HG03469 (cell line): ENCODE results near the gene TIMP2.
"Not testable (repeated sequence)": the region's sequence is repeated elsewhere in the genome, so short reads cannot be mapped to it uniquely, and the experiment has no call there.

Source experiments
- ATAC-seq: cut with Tn5 transposase; IDR thresholded peaks from one replicate; pipeline ENCODE4 v1.9.1; 2021; ENCODE audit warnings: mild to moderate bottlenecking, moderate library complexity, moderate number of reproducible peaks; ENCODE audit not compliant: unreplicated experiment

Gene TIMP2

GRCh38 chr17:78891406-78892061 is 33.7 kb downstream of the TIMP2 start:
- no peak for ATAC-seq

- no peak for ATAC-seq
Measured at GRCh38 chr17:78890498-78890897, 34.7 kb downstream of the TIMP2 start.

- not testable (repeated sequence) for ATAC-seq
Measured at GRCh38 chr17:78890096-78890495, 35.1 kb downstream of the TIMP2 start.

GRCh38 chr17:78889531-78889930 is 35.7 kb downstream of the TIMP2 start:
- no peak for ATAC-seq

- no peak for ATAC-seq
Measured at GRCh38 chr17:78888941-78889518, 36.2 kb downstream of the TIMP2 start.

- no peak for ATAC-seq
Measured at GRCh38 chr17:78886954-78887353, 38.2 kb downstream of the TIMP2 start.

GRCh38 chr17:78885956-78886355 is 39.2 kb downstream of the TIMP2 start:
- ATAC-seq, result no peak

GRCh38 chr17:78884876-78885667 is 40.1 kb downstream of the TIMP2 start:
- no peak for ATAC-seq

- no peak for ATAC-seq
Measured at GRCh38 chr17:78884148-78884825, 40.9 kb downstream of the TIMP2 start.

GRCh38 chr17:78883533-78884131 is 41.6 kb downstream of the TIMP2 start:
- ATAC-seq, result no peak

- no peak for ATAC-seq
Measured at GRCh38 chr17:78883089-78883532, 42.1 kb downstream of the TIMP2 start.

- no peak for ATAC-seq
Measured at GRCh38 chr17:78882540-78883088, 42.6 kb downstream of the TIMP2 start.

- ATAC-seq, result no peak
Measured at GRCh38 chr17:78879635-78880186, 45.5 kb downstream of the TIMP2 start.

GRCh38 chr17:78878871-78879527 is 46.2 kb downstream of the TIMP2 start:
- ATAC-seq, result no peak

- ATAC-seq, result no peak
Measured at GRCh38 chr17:78878261-78878660, 46.9 kb downstream of the TIMP2 start.

GRCh38 chr17:78876954-78877517 is 48.2 kb downstream of the TIMP2 start:
- ATAC-seq, result not testable (repeated sequence)

GRCh38 chr17:78876094-78876597 is 49.0 kb downstream of the TIMP2 start:
- ATAC-seq, result no peak

GRCh38 chr17:78875363-78876093 is 49.7 kb downstream of the TIMP2 start:
- ATAC-seq, result no peak
